KBM-7 (cell line): ENCODE measurements around the gene MOCOS.

Experiments
- DNase-seq: peaks from one replicate; pipeline ENCODE4 v3.0.0-alpha.2; 2015
- in situ Hi-C: fragments of 300-500 bp; cut with MboI; formaldehyde crosslinking; loops from 2 replicates; pipeline ENCODE4 v1.14.3; 2020; ENCODE audit warnings: low sequenced_read_pairs, low pct_unique_long_range_greater_than_20kb, mixed read lengths

Gene MOCOS

DNA sequence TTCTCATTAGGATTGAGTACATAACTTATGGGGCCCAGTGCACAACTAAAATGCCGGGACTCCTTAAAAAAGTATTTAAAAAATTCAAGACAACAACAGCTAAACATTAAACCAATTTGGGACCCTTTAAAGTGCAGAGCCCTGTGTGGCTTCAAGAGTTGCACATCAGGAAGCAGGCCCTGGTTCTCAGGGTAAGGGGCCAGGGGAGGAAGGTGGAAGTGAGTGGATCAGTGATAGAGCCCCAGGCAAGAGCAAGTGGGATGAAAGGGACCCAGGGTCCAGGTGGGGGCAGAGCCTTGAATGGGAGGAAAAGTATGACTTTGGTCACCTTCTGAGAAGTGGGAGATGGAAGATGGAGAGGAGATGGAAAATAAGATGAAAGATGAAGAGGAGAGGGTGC is 107.9 kb downstream of the MOCOS start:
- no peak for DNase-seq
- in situ Hi-C loops = loop anchor here (25.0 kb wide), 1 partner anchor 533 kb away; no protein-coding TSS in a partner anchor

DNA sequence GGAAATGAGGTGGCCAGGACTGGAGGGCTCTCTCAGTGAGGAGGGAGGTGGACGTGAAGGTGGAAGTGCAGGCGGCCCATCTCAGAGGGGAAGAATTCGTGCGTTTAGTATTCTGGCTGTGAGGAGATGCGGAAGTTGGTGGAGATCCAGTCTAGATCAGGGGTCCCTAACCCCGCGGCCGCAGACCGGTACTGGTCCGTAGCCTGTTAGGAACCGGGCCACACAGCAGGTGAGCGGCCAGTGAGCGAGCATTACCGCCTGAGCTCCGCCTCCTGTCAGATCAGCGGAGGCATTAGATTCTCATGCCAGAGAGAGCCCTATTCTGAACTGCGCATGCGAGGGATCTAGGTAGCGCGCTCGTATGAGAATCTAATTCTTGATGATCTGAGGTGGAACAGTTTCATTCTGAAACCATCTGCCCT is 108.6 kb downstream of the MOCOS start:
- DNase-seq = no peak
- in situ Hi-C loops = loop anchor here (25.0 kb wide), 1 partner anchor 534 kb away; no protein-coding TSS in a partner anchor

DNA sequence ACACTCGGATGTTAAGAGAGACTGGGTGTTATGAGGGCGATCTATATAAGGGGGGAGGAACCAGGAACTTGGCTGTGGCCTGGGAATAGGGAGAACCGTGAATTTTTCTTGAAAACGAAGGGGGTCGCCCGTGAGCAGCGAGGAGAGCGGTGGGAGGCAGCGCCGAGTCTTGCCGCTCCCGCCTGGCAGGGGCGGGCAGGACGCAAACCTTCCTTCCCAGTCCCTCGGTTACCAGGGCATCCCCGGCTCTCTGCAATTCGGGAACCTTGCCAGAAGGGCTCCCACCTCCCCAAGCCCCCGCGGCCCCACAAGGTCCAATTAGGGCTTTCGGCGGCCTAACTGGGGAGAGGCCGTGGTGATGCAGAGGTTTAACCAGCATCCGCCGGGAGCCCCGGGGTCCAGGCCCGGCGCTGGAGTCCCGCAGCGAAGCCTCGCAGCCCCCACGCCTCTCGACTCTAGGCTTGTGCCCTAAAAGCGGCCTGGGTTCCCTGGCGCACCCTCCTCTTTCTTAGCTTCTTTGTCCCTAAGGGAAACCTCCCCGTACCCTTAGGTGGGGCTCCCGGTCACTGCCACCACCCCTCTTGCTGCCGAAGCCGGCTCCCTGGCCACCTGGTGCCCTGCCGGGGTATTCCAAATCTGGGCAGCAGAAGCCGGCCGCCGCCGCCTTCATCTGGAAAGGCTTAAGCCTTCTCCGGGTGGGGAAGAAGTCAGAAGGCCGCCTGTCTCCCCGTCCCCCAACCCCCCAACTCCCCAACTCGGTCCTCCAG is 109.5 kb downstream of the MOCOS start:
- in situ Hi-C loops = loop anchor here (25.0 kb wide), 1 partner anchor 535 kb away; no protein-coding TSS in a partner anchor

DNA sequence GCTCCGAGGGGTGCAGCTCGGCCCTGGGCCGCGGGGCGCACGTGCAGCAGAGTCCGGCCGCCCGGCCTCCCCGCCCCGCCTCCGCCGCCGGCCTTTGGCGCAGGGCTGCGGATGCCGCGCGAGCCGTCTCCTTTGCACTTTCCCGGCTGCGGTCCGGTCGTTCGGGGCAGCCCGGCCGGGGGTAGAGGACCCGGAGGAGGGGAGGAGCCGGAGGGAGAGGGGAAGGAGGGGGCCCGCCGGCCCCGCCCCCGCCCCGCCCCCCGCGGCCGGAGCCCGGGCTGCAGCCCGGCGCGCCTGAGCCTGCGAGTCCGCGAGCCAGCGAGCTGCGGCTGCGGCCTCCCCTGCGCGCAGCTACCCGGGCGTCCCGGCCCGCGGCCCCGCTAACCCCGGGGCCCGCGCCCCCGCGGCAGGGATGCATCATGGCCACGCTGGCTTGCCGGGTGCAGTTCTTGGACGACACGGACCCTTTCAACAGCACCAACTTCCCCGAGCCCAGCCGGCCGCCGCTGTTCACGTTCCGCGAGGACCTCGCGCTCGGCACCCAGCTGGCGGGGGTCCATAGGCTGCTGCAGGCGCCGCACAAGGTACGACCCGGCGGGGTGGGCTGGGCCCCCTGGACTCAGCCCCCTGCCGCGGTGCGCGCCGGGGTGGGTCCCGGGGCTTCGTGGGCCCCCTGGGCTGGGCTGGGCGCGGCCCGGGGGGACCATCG is 110.3 kb downstream of the MOCOS start, which contains the start of gene FHOD3:
TSS of gene FHOD3 (plus strand) at position 297 of the 709 bp plus-strand sequence. CDS start at position 420, 123 bp downstream.
- in situ Hi-C loops = loop anchor here (25.0 kb wide), 1 partner anchor 535 kb away; no protein-coding TSS in a partner anchor
- peak; percentile 14 for DNase-seq

More for the DNA sequence above, 109.5 kb downstream of the MOCOS start:
- DNase-seq = peak; percentile 74

DNA sequence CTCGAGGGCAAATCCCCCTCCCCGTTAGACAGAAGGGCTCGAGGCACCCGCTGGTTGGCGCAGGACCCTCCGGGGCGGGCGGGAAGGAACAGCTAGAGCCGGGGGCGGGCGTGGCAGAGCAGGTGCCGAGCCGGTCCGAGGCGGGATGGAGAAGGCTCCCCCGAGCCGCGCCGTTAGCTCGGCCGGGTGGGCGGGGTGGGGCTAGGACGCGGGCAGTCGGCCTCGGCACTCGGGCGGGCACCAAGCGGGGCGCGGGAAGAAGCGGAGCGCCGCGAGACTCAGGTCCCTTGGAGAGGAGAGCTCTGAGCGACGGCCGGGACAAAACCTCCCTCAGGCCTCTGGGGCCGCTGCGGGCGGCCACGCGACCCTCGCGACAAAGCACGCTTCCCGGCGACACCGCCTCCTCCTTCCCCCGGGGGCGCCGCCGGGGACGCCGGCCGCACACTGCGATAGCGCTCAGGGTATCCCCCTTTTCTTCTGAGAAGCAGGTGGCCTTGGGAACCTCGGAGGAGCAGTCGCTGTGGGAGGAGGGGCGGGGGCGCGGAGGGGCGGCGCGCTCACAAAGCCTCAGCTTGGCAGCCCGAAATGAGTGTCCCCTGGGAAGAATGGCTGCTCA is 110.9 kb downstream of the MOCOS start:
- in situ Hi-C loops = loop anchor here (25.0 kb wide), 1 partner anchor 536 kb away; no protein-coding TSS in a partner anchor
- DNase-seq = no peak

DNA sequence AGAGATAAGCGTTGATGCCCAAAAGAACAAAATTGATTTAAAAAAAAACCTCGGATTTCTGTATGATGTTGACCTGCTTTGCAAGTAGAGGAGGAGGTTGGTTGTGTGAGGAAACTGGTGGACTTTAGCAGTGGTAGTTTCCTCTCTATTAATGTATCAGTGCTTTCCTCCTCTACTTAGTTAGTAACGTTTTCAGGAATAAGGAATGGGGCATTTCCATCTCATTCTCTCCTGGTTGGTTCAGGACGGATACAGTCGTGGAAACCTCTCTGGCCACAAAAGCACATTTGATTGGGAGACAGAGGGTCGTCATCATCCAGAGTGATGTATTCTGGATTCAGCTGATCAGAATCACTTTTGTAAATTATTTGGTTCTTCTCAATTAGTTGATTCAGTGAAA is 111.7 kb downstream of the MOCOS start:
- in situ Hi-C loops = loop anchor here (25.0 kb wide), 1 partner anchor 537 kb away; no protein-coding TSS in a partner anchor
- no peak for DNase-seq

DNA sequence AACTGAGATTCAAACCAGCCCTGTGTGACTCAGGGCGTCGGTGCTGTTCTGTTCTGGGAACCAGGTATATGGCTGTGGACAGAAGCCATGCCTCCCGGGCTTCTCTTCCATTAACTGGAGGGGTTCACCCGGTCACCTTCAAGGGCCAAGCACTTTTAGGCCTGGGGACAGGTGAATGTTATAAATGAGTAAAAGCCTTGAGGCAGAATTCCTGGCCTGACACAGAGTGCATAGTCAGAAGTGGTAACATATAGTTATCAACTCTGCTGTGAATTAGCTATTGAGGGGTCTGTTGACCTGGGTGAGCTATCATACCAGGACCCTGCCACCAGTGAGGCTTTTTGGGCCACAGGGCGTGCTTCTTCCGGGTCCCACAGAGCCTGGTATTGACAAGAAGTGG is 112.9 kb downstream of the MOCOS start:
- in situ Hi-C loops = no loop called here
- no peak for DNase-seq

DNA sequence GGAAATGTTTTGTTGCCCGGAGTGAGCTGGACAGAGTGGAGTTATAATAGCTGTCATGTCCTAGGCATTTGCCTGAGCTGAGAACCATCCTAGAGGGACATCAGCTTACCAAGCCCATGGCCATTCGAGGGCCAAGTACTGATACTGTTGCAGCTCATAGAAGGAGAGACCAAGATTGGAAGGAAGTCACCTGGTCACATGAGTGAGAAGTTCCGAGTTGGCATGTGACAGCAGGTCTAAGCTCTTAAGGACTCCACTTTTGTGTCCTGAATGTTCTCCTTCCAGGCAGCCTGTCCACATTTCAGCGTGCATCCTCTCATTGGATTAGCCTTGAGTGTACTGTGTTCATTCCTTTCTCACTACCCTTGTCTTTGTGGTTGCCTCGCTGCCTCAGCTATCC is 114.6 kb downstream of the MOCOS start:
- in situ Hi-C loops = no loop called here
- DNase-seq = no peak

DNA sequence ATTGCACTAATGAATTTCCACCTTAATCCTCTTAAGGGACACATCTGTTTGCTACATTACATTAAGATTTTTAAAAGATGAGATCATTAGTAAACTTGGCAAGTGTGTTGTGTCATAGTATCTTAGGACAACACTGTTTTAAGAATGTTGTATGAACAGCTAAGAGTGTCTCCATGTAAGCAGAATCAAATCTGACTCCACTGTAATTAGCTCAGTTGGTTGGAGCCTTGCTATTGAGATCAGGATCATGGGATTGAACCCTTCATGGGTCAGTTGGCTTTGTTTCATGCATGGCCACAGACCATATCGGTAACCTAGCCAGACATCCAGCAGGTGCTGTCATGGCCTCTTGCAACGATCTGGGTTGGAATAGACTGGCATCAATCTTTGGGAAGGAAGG is 115.4 kb downstream of the MOCOS start:
- in situ Hi-C loops = no loop called here
- DNase-seq = no peak

DNA sequence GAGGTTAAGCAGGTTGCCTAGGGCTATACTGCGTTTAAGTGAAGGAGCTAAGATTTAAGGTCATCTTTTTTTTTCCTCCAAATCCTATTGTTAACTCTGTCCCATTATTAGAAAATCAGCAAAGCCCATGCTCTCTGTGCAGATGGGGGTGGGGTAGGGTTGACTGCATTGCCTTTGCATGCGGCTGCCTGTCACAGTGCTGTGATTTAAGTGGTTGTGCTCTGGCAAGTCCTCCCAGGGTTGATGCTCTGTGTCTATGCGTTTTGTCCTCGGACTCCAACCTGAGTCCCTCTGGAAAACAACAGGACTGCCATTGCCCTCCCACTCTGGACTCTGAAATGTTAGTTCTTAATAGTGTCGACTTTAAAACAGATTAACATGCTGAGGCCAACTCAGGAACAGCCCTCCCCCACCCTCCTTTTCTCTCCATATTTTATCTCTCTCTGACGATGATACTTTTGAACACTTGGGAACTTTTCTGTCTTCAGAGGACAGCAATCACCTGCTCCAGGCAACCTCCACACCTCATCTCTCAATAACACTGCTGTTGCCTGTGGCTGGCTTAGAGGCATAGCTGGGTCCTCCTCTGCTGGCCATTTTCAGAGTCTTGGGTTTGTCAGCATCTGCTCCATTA is 116.0 kb downstream of the MOCOS start:
- in situ Hi-C loops = no loop called here
- DNase-seq = no peak

DNA sequence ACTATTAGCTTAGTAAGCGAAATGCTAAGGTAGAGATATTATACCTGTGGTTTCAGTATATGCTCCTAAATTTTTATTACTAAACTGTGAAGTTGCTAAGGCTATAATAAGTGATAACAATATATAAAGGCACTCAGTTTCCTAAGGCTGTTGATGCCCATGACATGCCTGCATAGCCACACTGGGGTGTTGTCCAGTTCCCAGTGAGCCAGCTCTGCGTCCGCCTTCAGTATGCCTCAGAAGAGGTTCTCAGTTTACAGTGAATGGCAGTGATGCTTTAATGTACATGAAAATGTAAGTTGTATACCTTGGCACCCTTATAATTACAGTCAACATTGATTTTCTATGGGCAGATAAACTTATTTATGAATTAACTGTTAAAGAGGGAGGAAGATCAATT is 117.4 kb downstream of the MOCOS start:
- no peak for DNase-seq
- in situ Hi-C loops = no loop called here

DNA sequence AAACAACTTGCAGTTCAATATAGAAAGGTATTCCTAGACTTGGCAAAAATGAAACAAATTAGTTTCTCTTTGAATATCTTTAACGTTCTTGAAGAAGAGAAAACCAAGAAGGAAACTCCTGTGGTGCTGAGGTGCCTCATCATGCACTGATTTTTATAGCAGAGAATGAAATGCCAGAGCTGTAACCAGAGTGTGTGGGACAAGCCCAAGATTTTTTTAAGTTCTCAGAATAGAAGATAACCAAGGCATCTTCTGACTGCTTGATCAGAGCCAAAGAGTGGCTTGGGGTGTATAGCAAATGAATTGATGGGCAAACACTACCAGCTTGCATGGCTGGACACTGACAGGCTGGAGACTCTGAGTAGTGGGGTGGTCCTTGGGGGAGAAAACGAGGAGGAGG is 118.1 kb downstream of the MOCOS start:
- no peak for DNase-seq
- in situ Hi-C loops = no loop called here

DNA sequence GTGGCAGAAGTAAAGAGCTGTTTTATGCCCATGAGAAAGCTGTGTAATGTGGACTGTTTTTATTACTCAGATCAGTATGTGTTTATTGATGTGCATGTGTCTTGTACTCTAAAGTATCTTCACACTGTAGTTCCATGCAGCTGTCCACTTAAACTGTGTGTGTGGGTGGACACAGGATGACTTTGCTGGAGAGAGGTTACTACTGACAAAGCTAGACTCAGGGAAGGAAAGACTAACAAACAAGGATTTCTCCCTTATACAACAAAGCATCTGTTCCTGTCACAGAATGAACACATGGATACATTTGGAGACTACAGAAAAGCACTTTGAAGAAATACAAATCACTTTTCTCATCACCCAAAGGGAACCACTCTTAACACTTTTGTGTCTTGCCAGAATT is 120.2 kb downstream of the MOCOS start:
- in situ Hi-C loops = no loop called here
- DNase-seq = no peak

DNA sequence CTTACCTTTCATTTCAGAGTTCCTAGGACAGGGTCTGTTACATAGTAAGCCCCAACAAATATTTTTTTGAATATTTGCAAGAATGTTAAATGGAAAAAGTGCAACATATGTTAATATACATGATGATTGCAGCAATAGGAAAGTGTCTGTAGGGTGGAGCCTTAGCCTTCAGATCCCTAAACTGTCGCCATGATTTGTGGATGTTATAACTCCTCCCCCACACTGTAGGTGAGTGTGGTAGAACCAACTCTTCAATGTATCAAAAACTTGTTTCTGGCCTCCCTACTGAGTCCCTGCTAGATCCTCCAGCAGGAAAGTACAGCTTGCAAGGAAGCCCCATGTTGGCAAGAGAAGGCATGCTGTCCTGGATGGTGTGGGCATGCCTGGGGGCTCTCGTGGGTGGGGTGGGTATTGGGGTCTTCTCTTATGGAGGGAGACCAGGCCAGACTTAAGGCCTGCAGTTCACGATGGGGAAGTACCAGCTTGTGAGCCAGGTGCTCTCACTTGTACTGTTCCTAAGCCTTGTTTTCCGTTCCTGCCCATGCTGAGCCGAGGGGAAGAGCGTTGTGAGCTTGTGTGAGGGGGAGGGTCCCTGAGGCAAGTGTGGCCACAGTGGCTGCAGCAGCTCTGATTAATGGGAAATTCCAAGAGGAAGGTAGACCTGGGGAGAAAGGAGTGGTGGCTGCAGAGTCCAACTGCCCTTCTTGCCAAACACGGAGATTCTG is 121.6 kb downstream of the MOCOS start:
- in situ Hi-C loops = no loop called here
- no peak for DNase-seq

DNA sequence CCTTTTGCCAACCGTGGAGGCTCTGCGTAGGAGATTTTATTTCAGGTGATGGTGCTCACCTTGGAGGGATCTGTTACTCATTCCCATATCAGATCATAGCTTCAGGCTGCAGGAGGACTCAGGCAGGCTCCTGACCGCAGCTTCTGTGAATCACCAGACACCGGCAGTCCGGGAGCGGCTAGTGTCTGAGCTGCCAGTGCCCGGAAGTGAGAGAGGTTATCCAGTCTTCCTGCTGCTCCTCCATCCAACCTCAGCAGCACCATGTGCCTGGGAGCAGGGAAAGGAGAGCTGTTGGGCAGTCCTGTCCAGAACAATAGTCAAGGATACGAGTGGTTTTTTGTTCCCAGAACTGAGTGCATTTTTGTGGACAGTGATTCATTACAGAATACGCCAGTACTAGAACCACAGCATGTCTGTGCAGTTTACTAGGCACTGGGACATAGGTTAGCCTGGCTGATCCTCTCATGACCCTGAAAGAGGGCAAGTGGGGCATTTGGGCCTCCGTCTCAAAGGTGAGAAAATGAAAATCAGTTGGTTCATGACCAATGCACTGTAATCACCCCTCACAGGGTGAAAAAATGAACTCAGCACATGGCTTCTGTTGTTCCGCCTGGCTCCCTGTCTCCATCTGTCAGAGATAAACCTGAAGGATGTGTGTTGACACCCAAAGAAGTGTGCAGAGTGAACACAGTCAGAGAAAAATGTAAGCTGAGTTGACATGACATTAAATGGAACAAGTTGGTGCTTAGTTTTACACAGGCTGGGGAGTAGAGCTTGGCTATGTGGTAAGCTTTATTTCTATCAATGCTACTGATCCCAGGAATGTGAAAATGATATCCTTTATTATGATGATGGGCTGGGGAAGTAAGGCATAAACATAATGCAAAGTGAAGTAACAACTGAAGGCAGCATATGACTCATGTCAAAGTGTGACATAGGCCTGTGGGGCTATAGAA is 122.4 kb downstream of the MOCOS start:
- DNase-seq = no peak
- in situ Hi-C loops = no loop called here

DNA sequence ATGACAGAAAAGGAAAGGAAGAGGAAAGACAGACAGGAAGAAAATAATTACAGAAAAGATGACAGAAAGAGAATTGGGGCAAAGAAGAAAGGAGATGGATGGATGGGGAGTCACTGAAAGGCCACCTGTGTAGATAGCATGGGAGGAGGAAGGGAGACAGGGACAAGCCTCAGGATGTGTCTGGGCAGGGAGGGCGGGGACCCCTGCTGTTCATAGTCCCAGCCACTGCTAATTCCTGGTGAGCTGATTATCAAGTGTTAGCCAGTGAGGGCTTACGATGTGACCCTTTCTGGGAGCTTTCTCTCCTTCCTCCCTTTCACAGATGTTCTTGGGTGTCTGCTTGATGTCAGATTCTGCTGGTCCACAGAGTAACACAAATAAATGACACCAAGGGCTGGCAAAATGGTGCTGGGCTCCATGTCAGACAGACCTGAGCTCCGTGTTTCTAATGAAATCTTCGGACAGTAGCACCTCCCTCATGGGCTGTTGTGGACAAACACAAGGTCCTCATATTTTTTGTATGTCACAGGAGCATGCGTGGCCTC is 123.8 kb downstream of the MOCOS start:
- in situ Hi-C loops = no loop called here

DNA sequence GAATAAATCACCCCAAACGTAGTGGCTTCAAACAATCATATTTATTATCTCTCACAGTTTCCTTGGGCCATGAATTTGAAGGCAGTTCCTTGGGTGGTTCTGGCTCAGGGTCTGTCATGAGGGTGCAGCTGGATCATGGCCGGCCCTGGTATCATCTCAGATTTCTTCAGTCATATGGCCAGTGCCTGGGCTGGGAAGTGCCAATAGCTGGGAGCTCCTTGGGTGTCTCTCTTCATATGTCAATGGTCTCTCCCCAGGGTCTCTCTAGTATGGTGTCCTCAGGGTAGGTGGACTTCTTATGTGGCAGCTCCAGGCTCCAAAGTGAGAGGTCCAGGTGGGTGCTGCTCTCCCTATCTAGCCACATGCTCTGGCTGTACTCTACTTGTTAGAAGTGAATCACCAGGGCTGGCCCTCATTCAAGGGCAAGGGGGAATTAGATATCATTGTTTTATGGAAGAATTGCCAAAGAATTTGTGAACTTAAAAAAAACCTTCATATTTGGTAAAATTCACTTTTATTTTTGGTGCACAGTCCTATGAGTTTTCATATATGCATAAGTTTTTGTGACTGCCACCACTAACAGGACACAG is 125.6 kb downstream of the MOCOS start:
- in situ Hi-C loops = no loop called here
- DNase-seq = no peak

More for the DNA sequence above, 123.8 kb downstream of the MOCOS start:
- DNase-seq = no peak
